Cardiac fibroblast (primary cell): ENCODE measurements around the gene EPB41L4A.

Source experiments
- DNase-seq, 2 donors: peaks; one replicate each; pipeline versions ENCODE4 v3.0.0 to v3.0.0-alpha.2; 2010; ENCODE audit warnings: low read depth in 2 of 2
- H3K4me3 ChIP-seq, 2 donors: replicated peaks in 1 of 2; 1 replicate in 1 of 2; 2 replicates in 1 of 2; pipeline ENCODE4 v1.5.1; 2011; ENCODE audit warnings: low read depth in 2 of 2, low read length in 2 of 2, mild to moderate bottlenecking in 2 of 2, moderate library complexity in 1 of 2
- TF ChIP-seq, protein P1 (sequence below): IDR thresholded peaks from one replicate; pipeline ENCODE4 v1.5.1; 2011; ENCODE audit warnings: low read depth, mild to moderate bottlenecking, low read length, inconsistent platforms

EPB41L4A gene

DNA sequence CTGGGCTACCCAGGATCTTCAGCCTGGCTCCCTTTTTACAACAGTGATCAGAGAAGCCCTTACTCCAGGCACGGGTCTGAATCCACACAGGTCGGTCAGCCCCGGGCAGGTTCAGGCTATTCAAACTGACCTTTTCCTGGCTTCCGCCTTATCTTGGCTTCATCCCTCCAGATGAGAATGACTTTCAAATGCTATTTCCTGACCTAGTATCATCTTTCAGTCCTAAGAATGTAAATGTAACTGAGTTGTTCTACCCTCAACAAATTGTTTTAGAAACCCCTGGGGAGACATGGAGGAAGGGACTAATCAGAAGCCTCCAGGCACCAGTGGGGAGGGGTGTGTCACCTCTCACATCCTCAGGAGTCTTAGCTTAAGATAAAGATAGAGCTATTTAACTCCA is 213.2 kb downstream of the EPB41L4A start:
- DNase-seq, result no peak
- no peak overlapping the region for H3K4me3 ChIP-seq
- TF ChIP-seq, protein P1, sequence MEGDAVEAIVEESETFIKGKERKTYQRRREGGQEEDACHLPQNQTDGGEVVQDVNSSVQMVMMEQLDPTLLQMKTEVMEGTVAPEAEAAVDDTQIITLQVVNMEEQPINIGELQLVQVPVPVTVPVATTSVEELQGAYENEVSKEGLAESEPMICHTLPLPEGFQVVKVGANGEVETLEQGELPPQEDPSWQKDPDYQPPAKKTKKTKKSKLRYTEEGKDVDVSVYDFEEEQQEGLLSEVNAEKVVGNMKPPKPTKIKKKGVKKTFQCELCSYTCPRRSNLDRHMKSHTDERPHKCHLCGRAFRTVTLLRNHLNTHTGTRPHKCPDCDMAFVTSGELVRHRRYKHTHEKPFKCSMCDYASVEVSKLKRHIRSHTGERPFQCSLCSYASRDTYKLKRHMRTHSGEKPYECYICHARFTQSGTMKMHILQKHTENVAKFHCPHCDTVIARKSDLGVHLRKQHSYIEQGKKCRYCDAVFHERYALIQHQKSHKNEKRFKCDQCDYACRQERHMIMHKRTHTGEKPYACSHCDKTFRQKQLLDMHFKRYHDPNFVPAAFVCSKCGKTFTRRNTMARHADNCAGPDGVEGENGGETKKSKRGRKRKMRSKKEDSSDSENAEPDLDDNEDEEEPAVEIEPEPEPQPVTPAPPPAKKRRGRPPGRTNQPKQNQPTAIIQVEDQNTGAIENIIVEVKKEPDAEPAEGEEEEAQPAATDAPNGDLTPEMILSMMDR, result no peak

DNA sequence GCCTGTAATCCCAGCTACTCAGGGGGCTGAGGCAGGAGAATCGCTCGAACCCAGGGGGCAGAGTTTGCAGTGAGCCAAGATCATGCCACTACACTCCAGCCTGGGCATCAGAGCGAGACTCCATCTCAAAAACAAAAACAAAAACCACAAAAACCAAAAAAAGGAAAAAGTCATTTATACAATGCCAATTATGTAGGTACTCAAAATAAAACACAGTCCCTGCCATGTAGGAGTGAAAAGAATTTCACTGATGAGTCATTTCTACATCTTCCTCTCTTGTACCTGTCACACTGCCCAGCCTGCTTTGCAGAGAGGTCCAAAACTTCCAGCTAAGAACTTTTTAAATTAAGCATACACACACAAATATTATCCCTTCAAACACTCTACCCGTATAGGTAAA is 215.8 kb downstream of the EPB41L4A start:
- TF ChIP-seq, protein P1, result no peak
- DNase-seq, result no peak

DNA sequence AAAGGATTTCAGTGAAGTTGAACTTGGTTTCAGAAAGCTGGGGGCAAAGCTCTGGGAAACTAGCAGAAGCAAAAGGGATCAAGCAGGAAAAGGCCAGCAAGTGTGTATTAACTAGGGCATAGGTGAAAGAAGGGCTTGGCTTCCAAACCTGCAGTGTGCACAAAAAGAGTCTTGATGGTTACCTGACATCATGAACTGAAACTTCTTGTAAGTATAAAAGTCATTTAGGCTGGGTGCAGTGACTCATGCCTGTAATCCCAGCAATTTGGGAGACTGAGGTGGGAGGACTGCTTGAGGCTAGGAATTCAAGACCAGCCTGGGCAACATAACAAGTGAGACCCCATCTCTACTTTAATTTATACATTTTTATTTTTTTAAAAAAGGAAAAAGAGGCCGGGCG is 216.4 kb downstream of the EPB41L4A start:
- no peak overlapping the region for H3K4me3 ChIP-seq
- no peak for DNase-seq
- TF ChIP-seq, protein P1, result no peak

More for the DNA sequence above, 215.8 kb downstream of the EPB41L4A start:
- H3K4me3 ChIP-seq, result no peak overlapping the region

DNA sequence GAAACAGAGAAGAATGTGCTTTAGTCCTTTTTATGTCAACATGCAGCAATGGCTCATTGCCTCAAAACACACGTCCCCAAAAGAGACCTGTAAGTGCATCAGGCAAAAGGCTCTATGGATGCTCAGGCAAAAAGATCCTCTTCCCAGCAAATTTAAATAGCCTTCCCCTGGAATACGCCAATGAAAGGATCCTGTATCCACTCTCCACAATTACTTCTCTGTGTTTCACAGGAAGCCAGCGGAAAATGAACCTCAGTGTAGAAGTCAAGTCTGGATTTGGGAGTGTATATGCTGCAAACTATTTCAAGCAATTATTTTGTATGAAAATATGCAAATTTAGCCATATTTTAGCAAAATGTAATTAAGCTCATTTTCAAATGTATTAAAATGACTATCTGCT is 217.9 kb downstream of the EPB41L4A start:
- DNase-seq, result no peak
- no peak overlapping the region for H3K4me3 ChIP-seq
- TF ChIP-seq, protein P1, result no peak

DNA sequence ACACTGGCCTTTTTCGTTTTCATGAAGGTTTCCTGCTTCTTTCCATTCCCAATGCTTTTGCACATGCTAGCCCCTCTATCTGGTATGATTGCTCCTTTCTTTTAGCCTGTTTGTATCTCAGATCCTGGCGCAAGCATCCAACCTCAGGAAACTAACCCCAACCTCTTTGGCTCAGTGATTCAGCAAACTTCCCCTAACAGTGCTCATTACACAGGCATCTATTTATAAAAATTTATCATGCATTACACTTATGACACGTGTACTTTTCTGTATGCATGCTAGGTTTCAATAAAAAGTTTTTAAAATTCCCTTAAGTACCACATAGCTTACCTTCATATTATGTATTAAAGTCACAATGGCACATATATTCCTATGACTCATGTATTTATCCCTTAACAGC is 218.9 kb downstream of the EPB41L4A start:
- H3K4me3 ChIP-seq, result no peak overlapping the region
- DNase-seq, result no peak
- TF ChIP-seq, protein P1, result no peak

DNA sequence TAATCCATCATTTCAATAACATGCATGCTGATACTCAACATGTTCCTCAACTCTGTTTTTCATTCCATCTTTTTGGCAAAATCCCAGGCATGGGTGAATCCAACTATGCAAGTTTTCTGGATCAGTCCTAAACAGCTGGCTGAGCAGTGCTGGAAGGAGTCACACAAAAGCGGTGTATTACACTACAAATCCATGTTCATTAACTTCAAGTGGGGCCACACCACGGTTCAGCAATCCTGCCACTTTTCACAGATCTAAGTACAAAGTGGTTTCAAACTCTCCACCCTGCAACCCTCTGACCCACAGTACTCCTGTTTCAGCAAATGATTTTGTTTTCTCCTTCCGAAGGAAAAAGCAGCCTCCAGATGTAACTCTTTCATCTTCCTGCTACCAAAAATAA is 222.5 kb downstream of the EPB41L4A start:
- no peak overlapping the region for H3K4me3 ChIP-seq
- TF ChIP-seq, protein P1, result no peak
- DNase-seq, result peak in 1 of 2 donors; percentile 2

DNA sequence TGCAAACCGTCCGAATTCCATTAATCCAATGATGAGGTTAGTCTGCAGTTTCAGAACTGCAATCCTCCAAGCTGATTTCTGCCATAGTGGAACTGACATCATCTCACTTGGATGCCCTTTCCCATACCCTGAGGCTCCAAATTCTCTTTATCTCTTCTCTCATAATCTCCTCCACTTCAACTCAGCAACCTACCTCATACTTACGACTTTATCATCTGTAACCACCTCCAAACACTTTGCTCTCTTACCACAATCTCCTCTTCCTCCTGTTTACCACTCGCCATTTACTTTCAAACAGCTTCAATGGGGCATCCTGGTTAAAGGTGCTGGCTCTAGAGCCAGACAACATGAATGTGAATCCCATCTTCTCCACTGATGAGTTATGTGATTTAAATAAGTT is 223.2 kb downstream of the EPB41L4A start:
- TF ChIP-seq, protein P1, result no peak
- H3K4me3 ChIP-seq, result no peak overlapping the region
- no peak for DNase-seq
